Fibroblast of mammary gland (primary cell): ENCODE measurements around the gene CHKB.

Source experiments
- DNase-seq: peaks from one replicate; pipeline ENCODE4 v3.0.0-alpha.2; 2010; ENCODE audit warnings: low read depth
- H3K4me3 ChIP-seq: 2 replicates; pipeline ENCODE4 v1.5.1; 2011; ENCODE audit warnings: low read depth, mild to moderate bottlenecking, low read length, moderate library complexity; ENCODE audit not compliant: control insufficient read depth
- TF ChIP-seq, protein P1 (sequence below): conservative IDR thresholded peaks from 2 replicates; pipeline ENCODE4 v1.5.1; 2011; ENCODE audit warnings: low read depth, low read length, inconsistent platforms; ENCODE audit not compliant: control insufficient read depth, insufficient read depth

Gene CHKB

DNA sequence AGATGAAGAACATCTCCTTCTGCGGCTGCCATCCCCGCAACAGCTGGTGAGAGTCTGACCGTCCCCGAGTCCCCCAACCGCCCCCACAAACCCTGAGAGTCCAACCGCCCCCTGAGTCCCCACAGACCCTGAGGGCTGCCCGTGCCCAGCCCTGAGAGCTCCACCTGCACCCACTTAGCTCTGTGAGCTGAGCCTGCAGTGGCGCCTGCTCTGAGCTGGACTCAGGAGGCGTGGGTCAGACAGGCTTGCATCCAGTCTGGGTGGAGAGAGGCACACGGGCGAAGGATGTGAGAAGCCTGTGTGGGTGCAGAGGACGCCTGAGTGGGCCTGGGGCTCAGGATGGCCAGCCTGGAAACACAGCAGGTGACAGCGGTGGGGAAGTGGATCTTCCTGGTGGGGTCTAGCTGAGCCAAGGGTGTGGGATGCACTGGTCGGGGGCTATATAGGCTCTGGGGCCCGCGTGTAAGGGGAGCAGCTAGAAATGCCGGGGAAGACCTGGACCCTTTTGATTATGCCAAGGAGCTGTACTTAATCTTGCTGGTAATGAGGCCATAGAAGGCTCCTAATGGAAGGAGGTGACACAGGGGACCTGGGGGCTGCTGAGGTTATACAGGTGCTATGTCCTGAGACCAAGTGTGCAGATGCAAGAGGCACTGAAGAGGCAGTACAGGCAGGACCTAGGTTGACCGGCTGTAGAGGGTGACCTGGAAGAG lies 24.5 kb upstream of the CHKB start:
- DNase-seq, result no peak
- TF ChIP-seq, protein P1, sequence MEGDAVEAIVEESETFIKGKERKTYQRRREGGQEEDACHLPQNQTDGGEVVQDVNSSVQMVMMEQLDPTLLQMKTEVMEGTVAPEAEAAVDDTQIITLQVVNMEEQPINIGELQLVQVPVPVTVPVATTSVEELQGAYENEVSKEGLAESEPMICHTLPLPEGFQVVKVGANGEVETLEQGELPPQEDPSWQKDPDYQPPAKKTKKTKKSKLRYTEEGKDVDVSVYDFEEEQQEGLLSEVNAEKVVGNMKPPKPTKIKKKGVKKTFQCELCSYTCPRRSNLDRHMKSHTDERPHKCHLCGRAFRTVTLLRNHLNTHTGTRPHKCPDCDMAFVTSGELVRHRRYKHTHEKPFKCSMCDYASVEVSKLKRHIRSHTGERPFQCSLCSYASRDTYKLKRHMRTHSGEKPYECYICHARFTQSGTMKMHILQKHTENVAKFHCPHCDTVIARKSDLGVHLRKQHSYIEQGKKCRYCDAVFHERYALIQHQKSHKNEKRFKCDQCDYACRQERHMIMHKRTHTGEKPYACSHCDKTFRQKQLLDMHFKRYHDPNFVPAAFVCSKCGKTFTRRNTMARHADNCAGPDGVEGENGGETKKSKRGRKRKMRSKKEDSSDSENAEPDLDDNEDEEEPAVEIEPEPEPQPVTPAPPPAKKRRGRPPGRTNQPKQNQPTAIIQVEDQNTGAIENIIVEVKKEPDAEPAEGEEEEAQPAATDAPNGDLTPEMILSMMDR, result no peak
- H3K4me3 ChIP-seq, result no peak overlapping the region

- H3K4me3 ChIP-seq, result no peak overlapping the region
- TF ChIP-seq, protein P1, result no peak
- DNase-seq, result no peak
Measured at GRCh38 chr22:50606165-50606945, 23.7 kb upstream of the CHKB start.

- no peak for DNase-seq
- H3K4me3 ChIP-seq, result no peak overlapping the region
- TF ChIP-seq, protein P1, result no peak
Measured at GRCh38 chr22:50605613-50606074, 23.0 kb upstream of the CHKB start.

GRCh38 chr22:50605002-50605612 lies 22.5 kb upstream of the CHKB start:
- TF ChIP-seq, protein P1, result no peak
- no peak overlapping the region for H3K4me3 ChIP-seq
- DNase-seq, result no peak

DNA sequence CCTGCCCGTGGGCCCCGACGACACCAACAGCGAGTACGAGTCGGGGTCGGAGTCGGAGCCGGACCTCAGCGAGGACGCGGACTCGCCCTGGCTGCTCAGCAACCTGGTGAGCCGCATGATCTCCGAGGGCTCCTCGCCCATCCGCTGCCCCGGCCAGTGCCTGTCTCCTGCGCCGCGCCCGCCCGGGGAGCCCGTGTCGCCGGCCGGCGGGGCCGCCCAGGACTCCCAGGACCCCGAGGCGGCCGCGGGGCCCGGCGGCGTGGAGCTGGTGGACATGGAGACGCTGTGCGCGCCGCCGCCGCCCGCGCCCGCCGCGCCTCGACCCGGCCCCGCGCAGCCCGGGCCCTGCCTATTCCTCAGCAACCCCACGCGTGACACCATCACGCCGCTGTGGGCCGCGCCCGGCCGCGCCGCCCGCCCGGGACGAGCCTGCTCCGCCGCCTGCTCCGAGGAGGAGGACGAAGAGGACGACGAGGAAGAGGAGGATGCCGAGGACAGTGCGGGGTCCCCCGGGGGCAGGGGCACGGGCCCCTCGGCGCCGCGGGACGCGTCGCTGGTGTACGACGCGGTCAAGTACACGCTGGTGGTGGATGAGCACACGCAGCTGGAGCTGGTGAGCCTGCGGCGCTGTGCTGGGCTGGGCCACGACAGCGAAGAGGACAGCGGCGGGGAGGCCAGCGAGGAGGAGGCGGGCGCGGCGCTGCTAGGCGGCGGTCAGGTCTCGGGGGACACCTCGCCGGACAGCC lies 21.8 kb upstream of the CHKB start:
- TF ChIP-seq, protein P1, result no peak

More for the DNA sequence above, 21.8 kb upstream of the CHKB start:
- DNase-seq, result no peak
- H3K4me3 ChIP-seq, result no peak overlapping the region
